ENCODE results near the gene UGCG. TPM values are rescaled to one million over a fixed set of nuclear protein-coding genes. Genes with fewer than 3 reads are reported as not detected.
A peak's percentile ranks its signal among the peaks of the same experiment; 100 is the strongest.

The UGCG gene
- total and polyA plus RNA-seq, 8 donors = 9.4 to 29.9 (median 13.7) TPM

DNA sequence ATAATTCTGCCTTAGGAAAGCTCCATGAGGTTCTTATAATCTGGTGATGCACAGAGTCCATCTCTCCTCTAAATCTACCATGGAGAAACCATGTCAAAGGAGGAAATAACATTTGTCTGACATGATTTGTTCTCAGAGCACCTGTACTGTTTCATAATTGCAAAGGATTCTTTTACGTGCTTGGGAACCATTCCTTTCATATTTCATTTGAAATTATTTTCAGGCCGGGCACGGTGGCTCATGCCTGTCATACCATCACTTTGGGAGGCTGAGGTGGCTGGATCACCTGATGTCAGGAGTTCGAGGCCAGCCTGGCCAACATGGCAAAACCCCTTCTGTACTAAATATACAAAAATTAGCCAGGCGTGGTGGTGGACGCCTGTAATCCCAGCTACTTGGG is 65.4 kb downstream of the UGCG start:
- Histone ChIP-seq H3K27me3 (no peaks in the 10 kb centered on the region), H3K4me1 (peaks cover 0 to 48% (median 9%) of the 10 kb centered on the region in 3 donors), H3K27ac (peak overlapping the region in 2 of 4 donors; percentile 61 to 74), H3K4me3 (no peak overlapping the region), H3K36me3 (no peaks in the 10 kb centered on the region), H3K9me3 (no peaks in the 10 kb centered on the region)
- WGBS, 2 donors = 85 to 89% methylated on average over 6 of the region's 6 CpGs
- FAIRE-seq (no peak), DNase-seq (no peak), ATAC-seq (no peak)
- TF ChIP-seq, protein P1, sequence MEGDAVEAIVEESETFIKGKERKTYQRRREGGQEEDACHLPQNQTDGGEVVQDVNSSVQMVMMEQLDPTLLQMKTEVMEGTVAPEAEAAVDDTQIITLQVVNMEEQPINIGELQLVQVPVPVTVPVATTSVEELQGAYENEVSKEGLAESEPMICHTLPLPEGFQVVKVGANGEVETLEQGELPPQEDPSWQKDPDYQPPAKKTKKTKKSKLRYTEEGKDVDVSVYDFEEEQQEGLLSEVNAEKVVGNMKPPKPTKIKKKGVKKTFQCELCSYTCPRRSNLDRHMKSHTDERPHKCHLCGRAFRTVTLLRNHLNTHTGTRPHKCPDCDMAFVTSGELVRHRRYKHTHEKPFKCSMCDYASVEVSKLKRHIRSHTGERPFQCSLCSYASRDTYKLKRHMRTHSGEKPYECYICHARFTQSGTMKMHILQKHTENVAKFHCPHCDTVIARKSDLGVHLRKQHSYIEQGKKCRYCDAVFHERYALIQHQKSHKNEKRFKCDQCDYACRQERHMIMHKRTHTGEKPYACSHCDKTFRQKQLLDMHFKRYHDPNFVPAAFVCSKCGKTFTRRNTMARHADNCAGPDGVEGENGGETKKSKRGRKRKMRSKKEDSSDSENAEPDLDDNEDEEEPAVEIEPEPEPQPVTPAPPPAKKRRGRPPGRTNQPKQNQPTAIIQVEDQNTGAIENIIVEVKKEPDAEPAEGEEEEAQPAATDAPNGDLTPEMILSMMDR (IDR thresholded peaks at IDR 0.05) = no peak
- intact Hi-C loops (cut with DNase I) = no loop called here

- 64 to 65% methylated on average over 2 of the region's 2 CpGs for WGBS, 2 donors
- Histone ChIP-seq H3K9me3 (no peaks in the 10 kb centered on the region), H3K4me1 (peaks cover 0 to 35% (median 9%) of the 10 kb centered on the region in 3 donors), H3K36me3 (no peaks in the 10 kb centered on the region), H3K27me3 (no peaks in the 10 kb centered on the region), H3K4me3 (no peak overlapping the region), H3K27ac (no peak overlapping the region)
- ATAC-seq (no peak), DNase-seq (no peak), FAIRE-seq (no peak)
- intact Hi-C loops (cut with DNase I) = no loop called here
- TF ChIP-seq, protein P1 (IDR thresholded peaks at IDR 0.05) = no peak
Measured at GRCh38 chr9:111963995-111964394, 67.4 kb downstream of the UGCG start.

- H3K36me3 ChIP-seq = no peaks in the 10 kb centered on the region
- no peak for DNase-seq
- peak; percentile 67 to 86 (median 80) for ATAC-seq
- H3K4me1 ChIP-seq = peaks cover 0 to 21% (median 9%) of the 10 kb centered on the region in 3 donors
- intact Hi-C loops (cut with DNase I) = no loop called here
- H3K4me3 ChIP-seq = no peak overlapping the region
- TF ChIP-seq, protein P1 (IDR thresholded peaks at IDR 0.05) = no peak
- FAIRE-seq = no peak
- H3K27me3 ChIP-seq = no peaks in the 10 kb centered on the region
- H3K27ac ChIP-seq = peak overlapping the region in 2 of 4 donors; percentile 60 to 71
- 83 to 87% methylated on average over 5 of the region's 5 CpGs for WGBS, 2 donors
- H3K9me3 ChIP-seq = no peaks in the 10 kb centered on the region
Measured at GRCh38 chr9:111965566-111966019, 69.0 kb downstream of the UGCG start.

DNA sequence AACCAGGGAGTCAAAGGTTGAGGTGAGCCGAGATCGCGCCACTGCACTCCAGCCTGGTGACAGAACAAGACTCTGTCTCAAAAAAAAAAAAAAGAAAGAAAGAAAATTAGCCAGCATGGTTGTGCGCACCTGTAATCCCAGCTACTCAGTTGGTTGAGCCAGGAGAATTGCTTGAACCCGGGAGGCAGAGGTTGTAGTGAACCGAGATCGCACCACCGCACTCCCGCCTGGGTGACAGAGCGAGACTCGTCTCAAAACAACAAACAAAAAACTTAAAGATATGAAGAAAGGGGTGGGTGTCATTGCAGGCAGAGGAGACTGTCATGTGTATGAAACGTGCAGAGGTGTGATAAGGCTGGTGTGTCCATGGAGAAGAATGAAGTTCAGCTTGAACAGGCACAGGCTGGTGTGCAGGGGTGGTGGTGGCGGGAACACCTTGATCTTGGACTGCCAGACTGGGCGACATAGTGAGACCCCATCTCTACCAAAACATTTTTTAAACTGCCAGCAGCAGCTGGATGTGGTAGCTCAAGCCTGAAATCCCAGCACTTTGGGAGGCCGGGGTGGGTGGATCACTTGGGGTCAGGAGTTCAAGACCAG is 69.6 kb downstream of the UGCG start:
- H3K36me3 ChIP-seq = no peaks in the 10 kb centered on the region
- DNase-seq = no peak
- WGBS, 2 donors = 96 to 97% methylated on average over 15 of the region's 15 CpGs
- no peaks in the 10 kb centered on the region for H3K9me3 ChIP-seq
- H3K27ac ChIP-seq = peak overlapping the region in 2 of 4 donors; percentile 60 to 71
- no peak for ATAC-seq
- H3K27me3 ChIP-seq = no peaks in the 10 kb centered on the region
- TF ChIP-seq, protein P1 (IDR thresholded peaks at IDR 0.05) = no peak
- H3K4me3 ChIP-seq = no peak overlapping the region
- FAIRE-seq = no peak
- intact Hi-C loops (cut with DNase I) = no loop called here
- H3K4me1 ChIP-seq = peaks cover 0 to 15% (median 6%) of the 10 kb centered on the region in 3 donors

- Histone ChIP-seq H3K4me3 (no peak overlapping the region), H3K27ac (no peak overlapping the region), H3K27me3 (no peaks in the 10 kb centered on the region), H3K4me1 (peaks cover 0 to 12% (median 0%) of the 10 kb centered on the region in 3 donors), H3K9me3 (no peaks in the 10 kb centered on the region), H3K36me3 (no peaks in the 10 kb centered on the region)
- FAIRE-seq (no peak), DNase-seq (no peak), ATAC-seq (peak in 2 of 4 donors; percentile 21 to 32)
- WGBS, 2 donors = 31 to 47% methylated on average over 1 of the region's 1 CpG
- TF ChIP-seq, protein P1 (IDR thresholded peaks at IDR 0.05) = no peak
- intact Hi-C loops (cut with DNase I) = no loop called here
Measured at GRCh38 chr9:111966861-111967291, 70.3 kb downstream of the UGCG start.
